Keratinocyte (primary cell): ENCODE data around the gene ADAMTS15. TPM values are rescaled to one million over a fixed set of nuclear protein-coding genes. Genes with fewer than 3 reads are reported as not detected.

Experiments used
- DNase-seq: peaks from one replicate; pipeline ENCODE4 v3.0.0-alpha.2; 2011; ENCODE audit warnings: low read depth, missing footprints, low spot score
- FAIRE-seq: peaks from 2 replicates; lab custom pipeline; 2011; peaks lifted over from hg19 to GRCh38; lab: Jason Lieb, UNC
- H2AFZ ChIP-seq: 2 replicates; pipeline ENCODE4 v1.6.0; 2012; ENCODE audit warnings: low read length, control low read depth, inconsistent platforms; ENCODE audit not compliant: control insufficient read depth
- H3K27ac ChIP-seq: 2 replicates; pipeline ENCODE4 v1.5.1; 2011; ENCODE audit warnings: low read length; ENCODE audit not compliant: control insufficient read depth, insufficient read depth
- H3K27me3 ChIP-seq: 3 replicates; pipeline ENCODE4 v1.6.0; 2011; ENCODE audit warnings: low read length; ENCODE audit not compliant: control insufficient read depth, insufficient read depth; ENCODE audit errors: extremely low read depth
- H3K36me3 ChIP-seq, 2 experiments: 2 replicates in 1 of 2; 3 replicates in 1 of 2; pipeline ENCODE4 v1.5.1; 2011; ENCODE audit warnings: low read length in 2 of 2, mild to moderate bottlenecking in 1 of 2; ENCODE audit not compliant: control insufficient read depth in 2 of 2, insufficient read depth in 2 of 2; ENCODE audit errors: extremely low read depth in 1 of 2
- H3K4me1 ChIP-seq: 3 replicates; pipeline ENCODE4 v1.5.1; 2011; ENCODE audit warnings: low read length; ENCODE audit not compliant: control insufficient read depth, insufficient read depth; ENCODE audit errors: extremely low read depth
- H3K4me2 ChIP-seq: 3 replicates; pipeline ENCODE4 v1.6.0; 2011; ENCODE audit warnings: low read depth, low read length; ENCODE audit not compliant: control insufficient read depth, insufficient read depth; ENCODE audit errors: extremely low read depth
- H3K4me3 ChIP-seq, 3 experiments: fragments of 200-600 bp in 1 of 3; sonication (generic) in 1 of 3; 2 replicates in 2 of 3; 3 replicates in 1 of 3; pipeline ENCODE4 v1.5.1; 2011 to 2016; ENCODE audit warnings: low read length in 3 of 3, mild to moderate bottlenecking in 3 of 3, control low read depth in 2 of 3, inconsistent platforms in 1 of 3, low read depth in 1 of 3, mixed read lengths in 1 of 3, mixed run types in 1 of 3, moderate library complexity in 1 of 3; ENCODE audit not compliant: control insufficient read depth in 2 of 3, insufficient read depth in 2 of 3; ENCODE audit errors: extremely low read depth in 1 of 3
- H3K79me2 ChIP-seq: 2 replicates; pipeline ENCODE4 v1.6.0; 2012; ENCODE audit warnings: low read length; ENCODE audit not compliant: control insufficient read depth, insufficient read depth
- H3K9ac ChIP-seq: 3 replicates; pipeline ENCODE4 v1.6.0; 2011; ENCODE audit warnings: low read length; ENCODE audit not compliant: control insufficient read depth, insufficient read depth; ENCODE audit errors: extremely low read depth
- H3K9me1 ChIP-seq: 3 replicates; pipeline ENCODE4 v1.6.0; 2011; ENCODE audit warnings: low read length; ENCODE audit not compliant: control insufficient read depth, insufficient read depth; ENCODE audit errors: extremely low read depth
- H3K9me3 ChIP-seq: 2 replicates; pipeline ENCODE4 v1.5.1; 2012; ENCODE audit warnings: low read depth, low read length; ENCODE audit not compliant: control insufficient read depth
- H4K20me1 ChIP-seq: 3 replicates; pipeline ENCODE4 v1.6.0; 2011; ENCODE audit warnings: low read length; ENCODE audit not compliant: control insufficient read depth, insufficient read depth; ENCODE audit errors: extremely low read depth
- CTCF ChIP-seq, 3 experiments: IDR thresholded peaks in 1 of 3; conservative IDR thresholded peaks in 1 of 3; optimal IDR thresholded peaks in 1 of 3; 2 replicates in 2 of 3; 3 replicates in 1 of 3; pipeline versions ENCODE3 to v1.5.1; 2011; ENCODE audit warnings: low read length in 3 of 3, mild to moderate bottlenecking in 3 of 3, moderate library complexity in 2 of 3, control low read depth in 1 of 3, inconsistent platforms in 1 of 3; ENCODE audit not compliant: insufficient read depth in 2 of 3; ENCODE audit errors: extremely low read depth in 1 of 3
- EZH2 ChIP-seq: IDR thresholded peaks from one replicate; pipeline ENCODE4 v1.6.1; 2012; ENCODE audit warnings: inconsistent platforms, mild to moderate bottlenecking, low read length, moderate library complexity
- dilution Hi-C: fragments of 300-500 bp; cut with MboI; formaldehyde crosslinking; loops from one replicate; pipeline ENCODE4 v1.7.0; 2020; ENCODE audit warnings: low sequenced_read_pairs; ENCODE audit not compliant: extremely low pct_ligation_motif_present
- polyA plus RNA-seq, 5 experiments: library from polyadenylated mRNA; depleted of rRNA in 3 of 5; stranded (reverse) in 3 of 5; stranded (forward) in 1 of 5; unstranded in 1 of 5; fragments of >200 nt; gene quantifications; 1 replicate in 1 of 5; 2 replicates in 3 of 5; 3 replicates in 1 of 5; pipeline versions ENCODE4 v1.2.1 to v1.2.3, GENCODE V29; 2011 to 2012; ENCODE audit warnings: missing spikeins in 2 of 5, low read depth in 1 of 5, low replicate concordance in 1 of 5

Gene ADAMTS15
- polyA plus RNA-seq, 1 donor (not counting 4 experiments of a cell fraction or from before 2014, with no cell fraction given), result 0.30 TPM

- dilution Hi-C loops, result no loop called here
These were observed 27.9 kb downstream of the ADAMTS15 start for GRCh38 chr11:130476200-130476921.

GRCh38 chr11:130476922-130477491, 28.6 kb downstream of the ADAMTS15 start:
- no peak overlapping the region for H3K9ac ChIP-seq
- no peaks in the 10 kb centered on the region for H3K9me1 ChIP-seq
- no peak for DNase-seq

More at GRCh38 chr11:130476200-130476921, 27.9 kb downstream of the ADAMTS15 start:
- no peak for FAIRE-seq
- Histone ChIP-seq H3K9me1 (no peaks in the 10 kb centered on the region), H3K27ac (no peak overlapping the region), H2AFZ (no peak overlapping the region), H3K4me3 (no peak overlapping the region), H3K4me1 (no peaks in the 10 kb centered on the region), H3K9me3 (no peaks in the 10 kb centered on the region), H3K27me3 (no peaks in the 10 kb centered on the region), H3K79me2 (no peaks in the 10 kb centered on the region), H3K4me2 (no peak overlapping the region), H3K9ac (no peak overlapping the region), H3K36me3 (no peaks in the 10 kb centered on the region), H4K20me1 (no peaks in the 10 kb centered on the region)
- no peak for TF ChIP-seq CTCF (optimal IDR thresholded peaks at IDR 0.05 in 1 of 3, IDR thresholded peaks at IDR 0.05 in 1 of 3, conservative IDR thresholded peaks at IDR 0.05 in 1 of 3; ENCODE audit: extremely low read depth in 1 of 3, insufficient read depth in 2 of 3, low read length in 3 of 3)
- no peak for TF ChIP-seq EZH2
- DNase-seq, result no peak

More at GRCh38 chr11:130476922-130477491, 28.6 kb downstream of the ADAMTS15 start:
- Histone ChIP-seq H3K9me3 (no peaks in the 10 kb centered on the region), H3K4me2 (no peak overlapping the region), H3K27me3 (no peaks in the 10 kb centered on the region), H3K27ac (no peak overlapping the region), H3K36me3 (no peaks in the 10 kb centered on the region), H4K20me1 (no peaks in the 10 kb centered on the region), H3K4me3 (no peak overlapping the region), H3K4me1 (no peaks in the 10 kb centered on the region), H2AFZ (no peak overlapping the region), H3K79me2 (no peaks in the 10 kb centered on the region)
- TF ChIP-seq CTCF (optimal IDR thresholded peaks at IDR 0.05 in 1 of 3, IDR thresholded peaks at IDR 0.05 in 1 of 3, conservative IDR thresholded peaks at IDR 0.05 in 1 of 3; ENCODE audit: extremely low read depth in 1 of 3, insufficient read depth in 2 of 3, low read length in 3 of 3) (no peak), EZH2 (no peak)
- no peak for FAIRE-seq
- dilution Hi-C loops, result no loop called here
